ENCODE results near the gene CHD5. TPM values are rescaled to one million over a fixed set of nuclear protein-coding genes. Genes with fewer than 3 reads are reported as not detected.

CHD5 gene
- total and polyA plus RNA-seq, 12 donors: 0.01 to 0.78 (median 0.17) TPM

GRCh38 chr1:6103854-6104530 lies 76.1 kb downstream of the CHD5 start:
- no peak for TF ChIP-seq CTCF (IDR thresholded peaks at IDR 0.05)
- Histone ChIP-seq H3K9me3 (no peaks in the 10 kb centered on the region), H3K4me3 (no peak overlapping the region), H3K36me3 (peaks cover 0 to 5% (median 0%) of the 10 kb centered on the region in 9 donors), H3K4me1 (peaks cover 0 to 6% (median 0%) of the 10 kb centered on the region in 9 donors), H3K27me3 (peaks cover 0 to 65% (median 44%) of the 10 kb centered on the region in 7 donors), H3K27ac (no peak overlapping the region)
- peak in 1 of 2 donors; percentile 2 for DNase-seq
- ATAC-seq: no peak
- WGBS, 2 donors: 72% methylated on average over 13 of the region's 13 CpGs
- intact Hi-C loops (cut with DNase I): loop anchor here in 1 of 10 donors (10.0 kb wide), 1 partner anchor 51 kb away; no protein-coding TSS in a partner anchor

GRCh38 chr1:6103111-6103853 lies 76.8 kb downstream of the CHD5 start:
- H3K27me3 ChIP-seq: peaks cover 0 to 58% (median 37%) of the 10 kb centered on the region in 7 donors
- no peak for ATAC-seq
- H3K4me1 ChIP-seq: peaks cover 0 to 12% (median 0%) of the 10 kb centered on the region in 9 donors
- H3K9me3 ChIP-seq: no peaks in the 10 kb centered on the region
- TF ChIP-seq CTCF (IDR thresholded peaks at IDR 0.05): no peak
- intact Hi-C loops (cut with DNase I): loop anchor here in 1 of 10 donors (10.0 kb wide), 1 partner anchor 52 kb away; no protein-coding TSS in a partner anchor
- WGBS, 2 donors: 78 to 84% methylated on average over 22 of the region's 22 CpGs
- peak in 1 of 2 donors; percentile 3 for DNase-seq
- H3K36me3 ChIP-seq: peaks cover 0 to 12% (median 0%) of the 10 kb centered on the region in 9 donors
- no peak overlapping the region for H3K4me3 ChIP-seq
- no peak overlapping the region for H3K27ac ChIP-seq

GRCh38 chr1:6102532-6102845 lies 77.6 kb downstream of the CHD5 start:
- Histone ChIP-seq H3K27ac (no peak overlapping the region), H3K9me3 (no peaks in the 10 kb centered on the region), H3K4me1 (peaks cover 0 to 20% (median 0%) of the 10 kb centered on the region in 9 donors), H3K27me3 (peaks cover 0 to 57% (median 37%) of the 10 kb centered on the region in 7 donors), H3K4me3 (no peak overlapping the region), H3K36me3 (peaks cover 0 to 18% (median 0%) of the 10 kb centered on the region in 9 donors)
- intact Hi-C loops (cut with DNase I): loop anchor here in 1 of 10 donors (10.0 kb wide), 1 partner anchor 52 kb away; no protein-coding TSS in a partner anchor
- DNase-seq (no peak), ATAC-seq (no peak)
- 76 to 88% methylated on average over 9 of the region's 9 CpGs for WGBS, 2 donors
- TF ChIP-seq CTCF (IDR thresholded peaks at IDR 0.05): no peak

- WGBS, 2 donors: 54 to 57% methylated on average over 24 to 25 of the region's 25 CpGs
- no peak overlapping the region for H3K4me3 ChIP-seq
- intact Hi-C loops (cut with DNase I): loop anchor here in 1 of 10 donors (10.0 kb wide), 1 partner anchor 53 kb away; no protein-coding TSS in a partner anchor
- no peak overlapping the region for H3K27ac ChIP-seq
- H3K9me3 ChIP-seq: no peaks in the 10 kb centered on the region
- no peak for DNase-seq
- TF ChIP-seq CTCF (IDR thresholded peaks at IDR 0.05): no peak
- H3K36me3 ChIP-seq: peaks cover 0 to 23% (median 0%) of the 10 kb centered on the region in 9 donors
- ATAC-seq: no peak
- H3K4me1 ChIP-seq: peaks cover 0 to 20% (median 0%) of the 10 kb centered on the region in 9 donors
- H3K27me3 ChIP-seq: peaks cover 0 to 57% (median 37%) of the 10 kb centered on the region in 7 donors
Observed at GRCh38 chr1:6101826-6102531, 78.1 kb downstream of the CHD5 start.
